Neural progenitor cell (in vitro differentiated cells): ENCODE results near the gene INO80E. TPM values are rescaled to one million over a fixed set of nuclear protein-coding genes. Genes with fewer than 3 reads are reported as not detected.

ENCODE experiments used
- DNase-seq: peaks from one replicate; pipeline ENCODE4 v3.0.0-alpha.2; 2016; ENCODE audit warnings: low spot score
- H2AFZ ChIP-seq: fragments of 200-600 bp; sonication (generic); replicated peaks from 2 replicates; pipeline ENCODE4 v1.6.1; 2016; ENCODE audit warnings: antibody characterized with exemption
- H3F3A ChIP-seq: fragments of 200-600 bp; sonication (generic); 2 replicates; pipeline ENCODE4 v1.6.1; 2016; ENCODE audit warnings: antibody characterized with exemption, low read depth
- H3K27ac ChIP-seq: fragments of 200-600 bp; sonication (generic); 2 replicates; pipeline ENCODE4 v1.5.1; 2016; ENCODE audit warnings: mild to moderate bottlenecking
- H3K27me3 ChIP-seq: fragments of 200-600 bp; sonication (generic); 2 replicates; pipeline ENCODE4 v1.6.1; 2016; ENCODE audit warnings: mild to moderate bottlenecking, moderate library complexity
- H3K36me3 ChIP-seq: fragments of 200-600 bp; sonication (generic); 2 replicates; pipeline ENCODE4 v1.5.1; 2016
- H3K4me1 ChIP-seq: fragments of 200-600 bp; sonication (generic); 2 replicates; pipeline ENCODE4 v1.6.1; 2016; ENCODE audit warnings: mixed run types
- H3K4me2 ChIP-seq: fragments of 200-600 bp; sonication (generic); 2 replicates; pipeline ENCODE4 v1.6.1; 2016
- H3K4me3 ChIP-seq: fragments of 200-600 bp; sonication (generic); 2 replicates; pipeline ENCODE4 v1.5.1; 2016
- H3K79me2 ChIP-seq: fragments of 200-600 bp; sonication (generic); 2 replicates; pipeline ENCODE4 v1.6.1; 2016; ENCODE audit warnings: low read depth
- H3K9ac ChIP-seq: fragments of 200-600 bp; sonication (generic); 2 replicates; pipeline ENCODE4 v1.6.1; 2016
- H3K9me3 ChIP-seq: fragments of 200-600 bp; sonication (generic); 2 replicates; pipeline ENCODE4 v1.5.1; 2016; ENCODE audit warnings: low read depth
- H4K20me1 ChIP-seq: fragments of 200-600 bp; sonication (generic); 2 replicates; pipeline ENCODE4 v1.6.1; 2016; ENCODE audit warnings: low read depth
- H3K27ac Mint-ChIP-seq: 3 replicates; pipeline ENCODE4 v1.8.0; 2021; ENCODE audit warnings: mixed read lengths
- H3K27me3 Mint-ChIP-seq: 2 replicates; pipeline ENCODE4 v1.8.0; 2022; ENCODE audit warnings: low read depth, mild to moderate bottlenecking, inconsistent platforms, moderate library complexity, mixed read lengths; ENCODE audit not compliant: insufficient read depth
- H3K36me3 Mint-ChIP-seq: 3 replicates; pipeline ENCODE4 v1.8.0; 2021; ENCODE audit warnings: mixed read lengths
- H3K4me1 Mint-ChIP-seq: 3 replicates; pipeline ENCODE4 v1.8.0; 2021; ENCODE audit warnings: mixed read lengths
- H3K4me3 Mint-ChIP-seq: 3 replicates; pipeline ENCODE4 v1.8.0; 2021; ENCODE audit warnings: mild to moderate bottlenecking, moderate library complexity, mixed read lengths
- H3K9me3 Mint-ChIP-seq: 3 replicates; pipeline ENCODE4 v1.8.0; 2020; ENCODE audit warnings: mixed read lengths
- CTCF ChIP-seq: fragments of 200-600 bp; sonication (generic); IDR thresholded peaks from 2 replicates; pipeline ENCODE4 v1.5.1; 2017; ENCODE audit warnings: antibody characterized with exemption, mild to moderate bottlenecking
- EZH2 ChIP-seq: fragments of 200-600 bp; sonication (generic); IDR thresholded peaks from 2 replicates; pipeline ENCODE4 v1.6.1; 2017; ENCODE audit warnings: antibody characterized with exemption, mild to moderate bottlenecking, moderate library complexity
- EZH2phosphoT487 ChIP-seq: fragments of 200-600 bp; sonication (generic); IDR thresholded peaks from 2 replicates; pipeline ENCODE4 v1.6.1; 2017; ENCODE audit warnings: antibody characterized with exemption
- total RNA-seq: library from RNA; depleted of rRNA; stranded (reverse); fragments of >200 nt; gene quantifications from 2 replicates; pipeline ENCODE4 v1.2.3, GENCODE V29; 2015; ENCODE audit warnings: low replicate concordance

The INO80E gene
- total RNA-seq, 1 donor from 2014 or later: 129 TPM

GRCh38 chr16:29977063-29977825, 18.8 kb upstream of the INO80E start:
- Histone ChIP-seq H3K36me3 (peaks cover 4% of the 10 kb centered on the region), H3K4me3 (no peak overlapping the region), H3K4me1 (peaks cover 23% of the 10 kb centered on the region), H3K27ac (no peak overlapping the region), H4K20me1 (peaks cover 43% of the 10 kb centered on the region), H3K9ac (no peak overlapping the region), H3K9me3 (peaks cover 6% of the 10 kb centered on the region), H3F3A (peaks cover 19% of the 10 kb centered on the region), H2AFZ (no peak overlapping the region), H3K79me2 (peaks cover 42% of the 10 kb centered on the region), H3K4me2 (peak overlapping the region; percentile 92), H3K27me3 (peaks cover 6% of the 10 kb centered on the region)
- peaks cover 31% of the 10 kb centered on the region for H3K36me3 Mint-ChIP-seq
- H3K4me3 Mint-ChIP-seq: peak overlapping the region; percentile 86
- peak overlapping the region; percentile 19 for H3K27ac Mint-ChIP-seq
- H3K4me1 Mint-ChIP-seq: peaks cover 35% of the 10 kb centered on the region
- no peak for DNase-seq
- peaks cover 5% of the 10 kb centered on the region for H3K9me3 Mint-ChIP-seq
- TF ChIP-seq CTCF (no peak), EZH2 (no peak), EZH2phosphoT487 (no peak)
- H3K27me3 Mint-ChIP-seq: peaks cover 7% of the 10 kb centered on the region

GRCh38 chr16:29978081-29978480, 18.0 kb upstream of the INO80E start:
- Mint-ChIP-seq H3K4me3 (no peak overlapping the region), H3K36me3 (peaks cover 30% of the 10 kb centered on the region)
- H3K27ac ChIP-seq: no peak overlapping the region

GRCh38 chr16:29978564-29979270, 17.3 kb upstream of the INO80E start:
- Histone ChIP-seq H3K27me3 (no peaks in the 10 kb centered on the region), H3K79me2 (peaks cover 42% of the 10 kb centered on the region), H3K27ac (no peak overlapping the region), H2AFZ (no peak overlapping the region), H4K20me1 (peaks cover 43% of the 10 kb centered on the region), H3K4me1 (peaks cover 23% of the 10 kb centered on the region), H3K4me3 (no peak overlapping the region), H3K9me3 (no peaks in the 10 kb centered on the region), H3K36me3 (no peaks in the 10 kb centered on the region), H3K9ac (no peak overlapping the region), H3F3A (peaks cover 8% of the 10 kb centered on the region), H3K4me2 (no peak overlapping the region)
- DNase-seq: no peak
- Mint-ChIP-seq H3K4me1 (peaks cover 29% of the 10 kb centered on the region), H3K36me3 (peaks cover 32% of the 10 kb centered on the region), H3K27me3 (peaks cover 3% of the 10 kb centered on the region), H3K27ac (no peak overlapping the region), H3K4me3 (no peak overlapping the region), H3K9me3 (no peaks in the 10 kb centered on the region)
- TF ChIP-seq EZH2phosphoT487: no peak
- no peak for TF ChIP-seq EZH2
- TF ChIP-seq CTCF: no peak

More at GRCh38 chr16:29978081-29978480, 18.0 kb upstream of the INO80E start:
- Histone ChIP-seq H3K9ac (no peak overlapping the region), H3K27me3 (no peaks in the 10 kb centered on the region), H3F3A (peaks cover 10% of the 10 kb centered on the region), H3K4me1 (peaks cover 23% of the 10 kb centered on the region), H3K9me3 (peaks cover under 1% of the 10 kb centered on the region), H3K4me3 (no peak overlapping the region), H3K4me2 (no peak overlapping the region), H3K79me2 (peaks cover 42% of the 10 kb centered on the region), H4K20me1 (peaks cover 43% of the 10 kb centered on the region), H2AFZ (no peak overlapping the region), H3K36me3 (no peaks in the 10 kb centered on the region)
- no peak overlapping the region for H3K27ac Mint-ChIP-seq
- H3K9me3 Mint-ChIP-seq: peaks cover 2% of the 10 kb centered on the region
- no peak for DNase-seq
- TF ChIP-seq CTCF: no peak
- no peak for TF ChIP-seq EZH2phosphoT487
- no peak for TF ChIP-seq EZH2
- H3K4me1 Mint-ChIP-seq: peaks cover 32% of the 10 kb centered on the region
- H3K27me3 Mint-ChIP-seq: peaks cover 6% of the 10 kb centered on the region
